ENCODE results near the gene E2F4.

- TF ChIP-seq TRIM24 (IDR thresholded peaks at IDR 0.05), result no peak
- TF ChIP-seq NFE2 (IDR thresholded peaks at IDR 0.05; ENCODE audit: low read depth), result no peak
- no peak for TF ChIP-seq ZNF277 (CRISPR knock-in tag; IDR thresholded peaks at IDR 0.05; ENCODE audit: borderline replicate concordance)
- TF ChIP-seq GTF2A2 (tag; IDR thresholded peaks at IDR 0.05), result no peak
- TF ChIP-seq TAF1 (IDR thresholded peaks at IDR 0.05; ENCODE audit: control insufficient read depth, extremely low read depth, insufficient read depth, low read length, severe bottlenecking), result no peak
- TF ChIP-seq TGIF2 (CRISPR knock-in tag; IDR thresholded peaks at IDR 0.05), result no peak
- no peak for TF ChIP-seq RFX5 (IDR thresholded peaks at IDR 0.05; ENCODE audit: low read depth, low read length)
- TF ChIP-seq ZNF217 (CRISPR knock-in tag; IDR thresholded peaks at IDR 0.05), result no peak
- no peak for TF ChIP-seq ZNF778 (CRISPR knock-in tag; IDR thresholded peaks at IDR 0.05)
- no peak for TF ChIP-seq HINFP (tag; conservative IDR thresholded peaks at IDR 0.05; ENCODE audit: low read depth)
- no peak for TF ChIP-seq PRMT5 (CRISPR knock-in tag; IDR thresholded peaks at IDR 0.05)
- TF ChIP-seq POU5F1 (IDR thresholded peaks at IDR 0.05; ENCODE audit: borderline replicate concordance, low read depth, low read length, partially characterized antibody), result no peak
Observed at GRCh38 chr16:67157892-67158635, 33.9 kb upstream of the E2F4 start.
